HG02943 (cell line): ENCODE measurements around the gene CEBPB.
"Not testable (repeated sequence)": the region's sequence is repeated elsewhere in the genome, so short reads cannot be mapped to it uniquely, and the experiment has no call there.

Source experiments
- ATAC-seq: cut with Tn5 transposase; IDR thresholded peaks from one replicate; pipeline ENCODE4 v1.9.1; 2021; ENCODE audit warnings: mild to moderate bottlenecking, low read depth, moderate library complexity; ENCODE audit not compliant: unreplicated experiment

Gene CEBPB

DNA sequence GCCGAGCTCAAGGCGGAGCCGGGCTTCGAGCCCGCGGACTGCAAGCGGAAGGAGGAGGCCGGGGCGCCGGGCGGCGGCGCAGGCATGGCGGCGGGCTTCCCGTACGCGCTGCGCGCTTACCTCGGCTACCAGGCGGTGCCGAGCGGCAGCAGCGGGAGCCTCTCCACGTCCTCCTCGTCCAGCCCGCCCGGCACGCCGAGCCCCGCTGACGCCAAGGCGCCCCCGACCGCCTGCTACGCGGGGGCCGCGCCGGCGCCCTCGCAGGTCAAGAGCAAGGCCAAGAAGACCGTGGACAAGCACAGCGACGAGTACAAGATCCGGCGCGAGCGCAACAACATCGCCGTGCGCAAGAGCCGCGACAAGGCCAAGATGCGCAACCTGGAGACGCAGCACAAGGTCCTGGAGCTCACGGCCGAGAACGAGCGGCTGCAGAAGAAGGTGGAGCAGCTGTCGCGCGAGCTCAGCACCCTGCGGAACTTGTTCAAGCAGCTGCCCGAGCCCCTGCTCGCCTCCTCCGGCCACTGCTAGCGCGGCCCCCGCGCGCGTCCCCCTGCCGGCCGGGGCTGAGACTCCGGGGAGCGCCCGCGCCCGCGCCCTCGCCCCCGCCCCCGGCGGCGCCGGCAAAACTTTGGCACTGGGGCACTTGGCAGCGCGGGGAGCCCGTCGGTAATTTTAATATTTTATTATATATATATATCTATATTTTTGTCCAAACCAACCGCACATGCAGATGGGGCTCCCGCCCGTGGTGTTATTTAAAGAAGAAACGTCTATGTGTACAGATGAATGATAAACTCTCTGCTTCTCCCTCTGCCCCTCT lies 1.1 kb downstream of the CEBPB start:
- no peak for ATAC-seq

- no peak for ATAC-seq
These were observed 2.0 kb downstream of the CEBPB start for GRCh38 chr20:50192364-50193198.

- ATAC-seq: no peak
These were observed 2.7 kb downstream of the CEBPB start for GRCh38 chr20:50193199-50193835.

DNA sequence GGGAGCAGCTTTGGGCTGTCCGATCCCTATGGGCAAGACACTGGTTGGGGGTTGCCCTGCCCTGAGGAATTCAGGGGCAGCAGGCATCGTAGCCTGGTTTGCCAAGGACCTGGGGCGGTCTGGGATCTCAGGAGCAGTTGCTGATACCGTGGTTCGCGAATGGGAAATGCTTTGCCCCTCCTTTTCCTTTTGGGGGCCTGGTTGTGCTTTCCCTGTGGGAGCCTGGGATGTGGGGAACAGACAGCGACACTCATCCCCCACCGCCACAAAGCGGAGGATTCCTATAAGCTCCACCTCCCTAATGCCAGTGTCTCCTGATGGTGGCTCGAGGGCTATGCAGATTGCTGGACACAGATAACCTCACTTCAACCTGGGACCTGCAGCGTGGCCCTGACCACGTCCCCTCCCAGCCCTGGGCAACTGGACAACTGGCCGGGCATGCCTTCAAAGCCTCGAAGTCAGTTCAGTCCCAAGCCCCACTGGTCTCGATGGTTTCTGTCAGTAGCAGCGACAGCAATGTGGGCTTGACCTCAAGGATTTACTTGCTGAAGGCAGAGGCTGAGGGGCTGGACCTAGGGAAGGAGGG lies 3.3 kb downstream of the CEBPB start:
- ATAC-seq: no peak

DNA sequence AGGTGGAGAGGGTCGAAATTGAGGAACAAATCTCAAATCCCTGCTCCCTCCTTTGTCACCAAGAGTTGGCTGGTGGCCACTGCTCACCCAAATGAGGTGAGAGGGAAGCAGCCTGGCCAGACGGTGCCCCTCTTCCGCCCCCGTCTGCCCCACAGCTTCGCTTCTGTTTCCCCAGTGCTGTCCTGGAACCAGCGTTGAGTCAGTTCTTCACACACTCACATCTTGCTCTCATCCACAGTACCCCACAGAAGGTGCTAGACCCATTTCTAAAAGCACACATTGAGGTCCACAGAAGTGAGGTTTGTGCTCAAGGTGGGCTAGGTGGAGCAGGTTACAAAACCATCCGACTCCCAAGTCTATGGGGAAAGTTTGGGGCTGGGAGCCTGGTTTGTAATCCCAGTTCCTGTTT lies 3.8 kb downstream of the CEBPB start:
- ATAC-seq: no peak

- no peak for ATAC-seq
These were observed 4.3 kb downstream of the CEBPB start for GRCh38 chr20:50194831-50195523.

DNA sequence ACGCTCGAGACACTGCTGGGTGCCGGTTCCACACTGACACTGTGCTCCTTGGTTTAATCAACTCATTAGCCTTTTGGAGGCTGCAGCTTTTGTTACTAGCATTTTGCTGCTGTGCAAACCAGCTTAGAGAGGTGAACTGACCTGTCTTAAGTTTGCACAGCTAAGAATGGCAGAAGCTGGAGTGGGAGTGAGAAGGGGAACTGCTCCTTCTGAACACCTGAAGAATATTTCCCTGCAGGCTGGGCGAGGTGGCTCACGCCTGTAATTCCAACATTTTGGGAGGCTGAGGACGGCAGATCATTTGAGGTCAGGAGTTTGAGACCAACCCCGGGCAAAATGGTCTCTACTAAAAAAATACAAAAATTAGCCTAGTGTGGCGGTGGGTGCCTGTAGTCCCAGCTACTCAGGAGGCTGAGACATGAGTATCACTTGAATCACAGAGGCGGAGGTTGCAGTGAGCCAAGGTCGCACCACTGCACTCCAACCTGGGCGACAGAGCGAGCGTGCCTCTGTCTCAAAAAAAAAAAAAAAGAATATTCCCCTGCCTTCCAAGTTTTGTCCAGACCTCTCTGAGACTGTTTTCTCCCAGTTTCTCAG lies 5.0 kb downstream of the CEBPB start:
- ATAC-seq: no peak

- ATAC-seq: no peak
These were observed 5.6 kb downstream of the CEBPB start for GRCh38 chr20:50196248-50196647.

- no peak for ATAC-seq
These were observed 6.3 kb downstream of the CEBPB start for GRCh38 chr20:50196896-50197295.

DNA sequence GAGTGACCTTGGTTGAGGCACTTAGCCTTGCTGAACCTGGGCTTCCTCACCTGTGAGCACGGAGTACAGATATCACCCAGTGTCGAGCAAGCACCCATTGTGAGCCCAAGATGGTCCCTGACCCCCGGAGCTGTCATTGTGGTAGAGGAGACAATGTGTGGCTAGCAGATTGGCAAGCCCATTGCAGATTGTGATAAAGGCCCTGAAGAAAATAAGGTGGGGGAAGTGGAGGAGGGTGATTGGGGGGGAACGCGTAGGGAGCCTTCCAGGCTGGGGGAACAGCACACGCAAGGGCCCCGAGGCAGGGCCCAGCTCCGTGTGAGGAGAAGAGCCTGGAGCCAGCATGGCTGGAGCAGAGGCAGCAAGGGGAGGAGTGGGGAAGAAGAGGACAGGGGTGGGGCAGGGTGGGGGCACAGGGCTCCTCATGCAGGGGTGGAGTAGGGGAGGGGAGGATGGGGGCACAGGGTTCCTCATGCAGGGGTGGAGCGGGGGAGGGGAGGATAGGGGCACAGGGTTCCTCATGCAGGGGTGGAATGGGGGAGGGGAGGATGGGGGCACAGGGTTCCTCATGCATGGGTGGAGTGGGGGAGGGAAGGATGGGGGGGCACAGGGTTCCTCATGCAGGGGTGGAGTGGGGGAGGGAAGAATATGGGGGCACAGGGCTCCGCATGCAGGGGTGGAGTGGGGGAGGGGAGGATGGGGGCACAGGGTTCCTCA lies 7.0 kb downstream of the CEBPB start:
- no peak for ATAC-seq

- ATAC-seq: no peak
These were observed 7.6 kb downstream of the CEBPB start for GRCh38 chr20:50198180-50198666.

GRCh38 chr20:50198716-50199115 lies 8.1 kb downstream of the CEBPB start:
- no peak for ATAC-seq

- no peak for ATAC-seq
These were observed 9.1 kb downstream of the CEBPB start for GRCh38 chr20:50199703-50200102.

DNA sequence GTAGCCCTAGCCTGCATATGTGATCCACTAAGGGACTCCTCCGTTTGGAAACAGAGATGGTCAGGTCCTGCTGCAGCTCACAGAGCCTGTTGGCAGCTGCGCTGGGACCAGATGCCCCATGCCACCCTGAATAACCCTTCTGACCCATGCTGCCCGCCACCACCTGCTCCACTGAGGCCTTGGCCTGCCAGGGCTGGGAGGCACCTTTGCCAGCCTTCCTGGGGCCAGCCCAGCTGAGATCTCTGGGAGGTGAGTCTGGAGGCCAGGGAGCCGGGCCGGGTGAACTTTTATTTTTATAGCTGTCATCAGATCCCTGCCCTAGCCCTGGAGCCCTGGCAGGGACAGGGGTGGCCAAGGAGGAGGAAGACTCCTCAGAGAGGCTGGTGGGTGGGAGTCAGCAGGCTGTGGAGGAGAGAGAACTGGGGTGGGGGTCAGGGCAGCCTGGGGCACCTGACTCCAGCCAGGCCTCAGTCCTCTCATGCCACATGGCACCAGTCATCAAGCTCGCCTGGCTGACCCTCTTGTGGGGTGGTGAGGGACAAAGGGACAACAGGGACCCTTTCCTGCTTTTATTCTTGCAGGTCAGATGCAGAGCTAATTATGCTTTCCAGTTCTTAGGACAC lies 10.0 kb downstream of the CEBPB start:
- ATAC-seq: no peak

DNA sequence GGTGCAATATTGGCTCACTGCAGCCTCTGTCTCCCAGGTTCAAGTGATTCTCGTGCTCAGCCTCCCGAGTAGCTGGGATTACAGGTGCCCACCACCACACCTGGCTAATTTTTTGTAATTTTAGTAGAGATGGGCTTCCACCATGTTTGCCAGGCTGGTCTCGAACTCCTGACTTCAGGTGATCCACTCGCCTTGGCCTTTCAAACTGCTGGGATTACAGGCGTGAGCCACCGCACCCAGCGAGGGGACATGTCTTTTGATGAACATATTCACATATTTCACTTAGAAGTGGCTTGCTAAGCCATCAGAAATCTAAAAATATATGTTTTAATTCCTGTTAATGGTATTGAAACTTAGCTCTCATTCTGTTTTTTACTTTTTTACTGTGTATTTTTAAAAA lies 11.1 kb downstream of the CEBPB start:
- ATAC-seq: not testable (repeated sequence)

DNA sequence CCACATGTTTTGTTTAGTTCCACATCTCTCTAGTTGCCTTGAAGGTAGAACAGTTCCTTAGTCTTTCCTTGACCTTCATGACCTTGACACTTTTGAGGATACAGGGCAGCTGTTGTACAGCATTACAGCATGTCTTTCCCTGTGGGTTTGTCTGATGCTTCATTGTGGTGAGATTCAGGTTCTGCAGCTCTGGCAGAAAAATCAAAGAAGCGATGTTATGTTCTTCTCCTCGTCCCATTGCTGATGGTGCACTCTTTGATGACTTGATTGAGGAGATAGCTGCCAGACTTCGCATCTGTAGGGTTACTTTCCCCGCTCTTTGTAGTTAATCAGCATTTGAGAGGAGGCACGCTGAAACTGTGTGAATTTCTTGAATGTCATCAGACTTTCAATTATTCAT lies 12.0 kb downstream of the CEBPB start:
- ATAC-seq: no peak

DNA sequence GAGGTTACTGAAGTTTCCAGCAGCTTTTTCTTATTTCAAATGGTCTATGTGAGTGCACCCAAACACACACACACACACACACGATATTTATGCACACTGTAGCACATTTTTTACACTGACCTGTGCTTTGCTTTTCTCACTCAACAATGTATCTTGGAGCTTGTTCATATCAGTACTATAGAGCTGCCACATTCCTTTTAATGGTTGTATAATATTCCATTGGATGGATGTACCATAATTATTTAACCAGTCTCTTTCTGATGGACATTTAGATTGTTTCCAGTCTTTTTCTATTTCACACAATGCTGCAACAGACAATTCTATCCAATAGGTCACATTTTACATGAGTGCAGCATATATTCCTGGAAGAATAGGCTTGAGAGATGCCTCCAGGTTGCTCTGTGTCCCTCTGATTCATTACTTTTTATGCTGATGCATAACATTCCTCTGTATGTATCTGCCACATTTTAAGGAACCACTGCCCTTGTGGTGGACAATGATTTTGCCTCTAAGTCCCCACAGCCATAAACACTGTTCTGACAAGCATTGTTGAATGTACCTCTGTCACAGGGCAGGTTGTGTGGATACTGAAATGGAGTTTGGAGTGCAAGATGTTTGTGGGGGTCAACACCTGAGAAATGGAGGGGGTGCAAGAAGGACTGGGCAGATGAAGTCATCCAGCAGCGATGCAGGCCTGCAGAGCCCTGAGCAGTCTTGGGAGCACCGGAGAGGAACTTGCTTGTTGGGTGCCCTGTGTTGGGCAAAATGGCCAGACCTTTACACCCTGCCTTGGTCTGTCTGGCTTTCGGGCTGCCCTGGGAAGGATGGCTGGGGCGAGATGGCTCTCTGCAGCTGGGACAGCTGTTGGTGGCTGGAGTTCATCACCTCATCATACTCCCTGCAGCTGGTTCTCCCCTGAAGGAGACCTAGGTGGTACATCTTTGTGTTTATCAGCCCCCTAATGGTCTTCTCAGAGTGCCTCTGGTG lies 13.6 kb downstream of the CEBPB start:
- no peak for ATAC-seq

GRCh38 chr20:50207026-50207425 lies 16.4 kb downstream of the CEBPB start:
- ATAC-seq: no peak
